ENCODE data around the gene SYTL4. TPM values are rescaled to one million over a fixed set of nuclear protein-coding genes. Genes with fewer than 3 reads are reported as not detected.

The SYTL4 gene
- total and polyA plus RNA-seq, 2 of the 8 experiments (the other 6 are each of a cell fraction or from before 2014, with no cell fraction given), result 0.11 TPM

DNA sequence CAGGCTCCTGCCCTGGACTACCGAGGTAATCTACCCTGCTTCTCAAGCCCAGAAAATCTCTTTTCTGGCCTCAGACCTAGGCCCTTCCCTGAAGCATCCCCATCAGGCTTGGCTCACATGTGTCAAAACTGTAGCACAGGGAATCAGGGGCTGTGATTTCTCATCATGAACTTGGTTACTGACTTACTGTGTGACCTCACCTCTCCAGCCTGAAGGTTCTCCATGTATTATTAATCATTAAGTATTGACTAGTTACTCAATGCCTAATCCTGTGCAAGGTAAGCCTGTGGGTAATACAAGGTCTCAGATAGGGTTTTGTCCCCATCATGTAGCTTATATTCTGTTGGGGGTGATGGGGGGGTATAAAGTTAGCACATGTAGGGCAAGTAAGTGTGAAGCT, 81.1 kb downstream of the SYTL4 start:
- Histone ChIP-seq H2AFZ (ENCODE audit: low read length) (no peak overlapping the region), H3K23ac (ENCODE audit: insufficient read length) (no peak overlapping the region), H3K36me3 (ENCODE audit: control insufficient read depth in 2 of 4, insufficient read depth in 4 of 4, low read length in 3 of 4) (no peaks in the 10 kb centered on the region), H4K8ac (ENCODE audit: extremely low read depth, insufficient read depth, low read length) (no peak overlapping the region), H2BK120ac (replicated peaks; ENCODE audit: low read depth, low read length) (no peak overlapping the region), H4K20me1 (replicated peaks in 1 of 2; ENCODE audit: control insufficient read depth in 1 of 2, insufficient read depth in 2 of 2, low read length in 2 of 2) (no peaks in the 10 kb centered on the region), H3K27ac (ENCODE audit: low read depth, low read length) (no peak overlapping the region), H3K14ac (ENCODE audit: insufficient read length) (no peak overlapping the region), H3K79me2 (ENCODE audit: control insufficient read depth in 1 of 2, insufficient read depth in 2 of 2, low read length in 2 of 2) (no peaks in the 10 kb centered on the region), H3K4me2 (ENCODE audit: insufficient read depth in 1 of 2, low read depth in 2 of 2, low read length in 2 of 2) (no peak overlapping the region), H2AK5ac (ENCODE audit: low read depth, low read length) (no peak overlapping the region), H2BK20ac (ENCODE audit: low read length) (no peak overlapping the region), H3K4ac (replicated peaks; ENCODE audit: insufficient read length, low read depth, low read length) (no peak overlapping the region), H4K91ac (replicated peaks; ENCODE audit: insufficient read length, low read length) (no peak overlapping the region), H3K9ac (replicated peaks in 1 of 4; ENCODE audit: extremely low read depth in 1 of 4, low read depth in 3 of 4, low read length in 3 of 4) (no peak overlapping the region), H3K4me3 (ENCODE audit: extremely low read depth in 1 of 4, insufficient read depth in 2 of 4, low read depth in 3 of 4, low read length in 4 of 4) (no peak overlapping the region), H4K5ac (ENCODE audit: insufficient read length, low read depth, low read length) (no peak overlapping the region), H2BK5ac (ENCODE audit: low read depth, low read length) (no peak overlapping the region), H3K18ac (ENCODE audit: extremely low read depth, low read length) (no peak overlapping the region), H3K23me2 (ENCODE audit: low read depth, low read length) (no peaks in the 10 kb centered on the region), H2BK15ac (ENCODE audit: low read length) (no peak overlapping the region), H3K56ac (replicated peaks; ENCODE audit: insufficient read length, low read depth, low read length) (no peak overlapping the region), H3K4me1 (replicated peaks in 1 of 4; ENCODE audit: control insufficient read depth in 3 of 4, insufficient read depth in 4 of 4, low read length in 3 of 4) (peaks cover 0 to 10% (median 4%) of the 10 kb centered on the region in 4 experiments; a peak in 3 of 7 replicates), H3K27me3 (replicated peaks in 1 of 4; ENCODE audit: control insufficient read depth in 3 of 4, extremely low read depth in 1 of 4, insufficient read depth in 3 of 4, low read length in 3 of 4) (no peaks in the 10 kb centered on the region), H3K79me1 (ENCODE audit: low read depth, low read length) (no peaks in the 10 kb centered on the region), H2BK12ac (ENCODE audit: low read depth, low read length) (no peak overlapping the region), H3K9me3 (ENCODE audit: insufficient read depth in 2 of 2, low read depth in 1 of 2, low read length in 1 of 2) (no peaks in the 10 kb centered on the region)
- DNase-seq (ENCODE audit: low read depth in 1 of 2, low spot score in 2 of 2), result no peak
- no CpG with 5 or more reads among the region's 1 CpG for WGBS, 2 experiments (ENCODE audit: extremely low coverage in 1 of 2, insufficient coverage in 1 of 2, insufficient read length in 1 of 2, insufficient replicate concordance in 2 of 2, low coverage in 1 of 2, low lambda C conversion rate in 2 of 2, missing lambda C conversion rate in 1 of 2)
- ChIA-PET CTCF (ENCODE audit: partially characterized antibody) (interaction anchor here (1.0 to 1.3 kb wide), 2 partner anchors 34 to 203 kb away, joined by 3 to 4 read pairs; no protein-coding TSS in a partner anchor), POLR2A (ENCODE audit: partially characterized antibody) (interaction anchor here (3.2 kb wide), 1 partner anchor 14 kb away, joined by 14 read pairs; the partner anchor contains the start of gene TSPAN6)
- no peak for FAIRE-seq
- no peak for TF ChIP-seq SIRT6 (IDR thresholded peaks at IDR 0.05; ENCODE audit: low read length)
- TF ChIP-seq SIN3A (conservative IDR thresholded peaks at IDR 0.05 in 1 of 2, IDR thresholded peaks at IDR 0.05 in 1 of 2; ENCODE audit: low read depth in 1 of 2, low read length in 2 of 2), result no peak
- no peak for TF ChIP-seq RFX5 (IDR thresholded peaks at IDR 0.05; ENCODE audit: borderline replicate concordance, low read depth, low read length)
- no peak for TF ChIP-seq POLR2A (IDR thresholded peaks at IDR 0.05; ENCODE audit: control extremely low read depth in 1 of 2, low read depth in 2 of 2, low read length in 2 of 2)
- no peak for TF ChIP-seq SRF (IDR thresholded peaks at IDR 0.05; ENCODE audit: low read depth, low read length)
- TF ChIP-seq BACH1 (IDR thresholded peaks at IDR 0.05; ENCODE audit: low read length), result no peak
- TF ChIP-seq TAF7 (optimal IDR thresholded peaks at IDR 0.05; ENCODE audit: borderline replicate concordance, low read depth, low read length), result no peak
- TF ChIP-seq JUND (IDR thresholded peaks at IDR 0.05; ENCODE audit: low read length), result no peak
- no peak for TF ChIP-seq CBX5 (IDR thresholded peaks at IDR 0.05; ENCODE audit: low read depth, low read length)
- no peak for TF ChIP-seq TBP (IDR thresholded peaks at IDR 0.05; ENCODE audit: low read depth, low read length)
- no peak for TF ChIP-seq KDM4A (IDR thresholded peaks at IDR 0.05; ENCODE audit: low read depth, low read length, severe bottlenecking)
- TF ChIP-seq, protein P1, sequence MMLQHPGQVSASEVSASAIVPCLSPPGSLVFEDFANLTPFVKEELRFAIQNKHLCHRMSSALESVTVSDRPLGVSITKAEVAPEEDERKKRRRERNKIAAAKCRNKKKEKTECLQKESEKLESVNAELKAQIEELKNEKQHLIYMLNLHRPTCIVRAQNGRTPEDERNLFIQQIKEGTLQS (IDR thresholded peaks at IDR 0.05; ENCODE audit: insufficient read depth, low read depth, low read length), result no peak
- TF ChIP-seq, protein P2, sequence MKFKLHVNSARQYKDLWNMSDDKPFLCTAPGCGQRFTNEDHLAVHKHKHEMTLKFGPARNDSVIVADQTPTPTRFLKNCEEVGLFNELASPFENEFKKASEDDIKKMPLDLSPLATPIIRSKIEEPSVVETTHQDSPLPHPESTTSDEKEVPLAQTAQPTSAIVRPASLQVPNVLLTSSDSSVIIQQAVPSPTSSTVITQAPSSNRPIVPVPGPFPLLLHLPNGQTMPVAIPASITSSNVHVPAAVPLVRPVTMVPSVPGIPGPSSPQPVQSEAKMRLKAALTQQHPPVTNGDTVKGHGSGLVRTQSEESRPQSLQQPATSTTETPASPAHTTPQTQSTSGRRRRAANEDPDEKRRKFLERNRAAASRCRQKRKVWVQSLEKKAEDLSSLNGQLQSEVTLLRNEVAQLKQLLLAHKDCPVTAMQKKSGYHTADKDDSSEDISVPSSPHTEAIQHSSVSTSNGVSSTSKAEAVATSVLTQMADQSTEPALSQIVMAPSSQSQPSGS (IDR thresholded peaks at IDR 0.05; ENCODE audit: low read length), result no peak
